SK-N-SH (cell line): ENCODE data around the gene ACSS2. TPM values are rescaled to one million over a fixed set of nuclear protein-coding genes. Genes with fewer than 3 reads are reported as not detected.

Experiments
- CTCF ChIA-PET: fragments of 300-600, 350-600 bp; formaldehyde crosslinking; extraction: SDS; loops from one replicate; lab custom pipeline; 2021; lab: Yijun Ruan, JAX
- POLR2A ChIA-PET: fragments of 350-600 bp; sonication (Branson Sonifier 250); formaldehyde crosslinking; extraction: SDS; loops from one replicate; lab custom pipeline; 2020; ENCODE audit warnings: antibody characterized with exemption, inconsistent platforms; lab: Yijun Ruan, JAX
- DNase-seq: peaks from one replicate; pipeline ENCODE4 v3.0.0; 2012
- H2AFZ ChIP-seq: fragments of 200-600 bp; sonication (generic); 2 replicates; pipeline ENCODE4 v1.8.1; 2016; ENCODE audit warnings: antibody characterized with exemption, mild to moderate bottlenecking, low read depth
- H3F3A ChIP-seq: fragments of 200-600 bp; sonication (generic); replicated peaks from 2 replicates; pipeline ENCODE3; 2016; ENCODE audit warnings: antibody characterized with exemption, mild to moderate bottlenecking; ENCODE audit not compliant: insufficient read depth
- H3K27ac ChIP-seq, 2 experiments: fragments of 200-500 bp in 1 of 2; fragments of 200-600 bp in 1 of 2; sonication (Bioruptor generic) in 1 of 2; sonication (generic), shearing (Covaris generic) in 1 of 2; 2 replicates each; pipeline versions ENCODE4 v1.5.1 to v1.6.1; 2014 to 2016; ENCODE audit warnings: low read depth in 2 of 2, inconsistent platforms in 1 of 2, low read length in 1 of 2, mild to moderate bottlenecking in 1 of 2, mixed read lengths in 1 of 2
- H3K27me3 ChIP-seq: fragments of 200-600 bp; sonication (generic), shearing (Covaris generic); 2 replicates; pipeline ENCODE4 v1.6.1; 2016; ENCODE audit warnings: mixed run types; ENCODE audit not compliant: insufficient read depth
- H3K36me3 ChIP-seq, 2 experiments: fragments of 200-500 bp in 1 of 2; fragments of 200-600 bp in 1 of 2; sonication (Bioruptor generic) in 1 of 2; sonication (generic) in 1 of 2; replicated peaks in 1 of 2; 2 replicates each; pipeline versions ENCODE3 to v1.5.1; 2014 to 2016; ENCODE audit warnings: low read length in 1 of 2, mild to moderate bottlenecking in 1 of 2; ENCODE audit not compliant: insufficient read depth in 2 of 2, control insufficient read depth in 1 of 2
- H3K4me1 ChIP-seq, 2 experiments: fragments of 200-500 bp in 1 of 2; fragments of 200-600 bp in 1 of 2; sonication (Bioruptor generic) in 1 of 2; sonication (generic), shearing (Covaris generic) in 1 of 2; 2 replicates each; pipeline versions ENCODE4 v1.5.1 to v1.6.1; 2014 to 2016; ENCODE audit warnings: low read depth in 1 of 2, low read length in 1 of 2, mixed run types in 1 of 2; ENCODE audit not compliant: insufficient read depth in 2 of 2, control insufficient read depth in 1 of 2
- H3K4me2 ChIP-seq: fragments of 200-600 bp; sonication (generic), shearing (Covaris generic); 2 replicates; pipeline ENCODE4 v1.6.1; 2017; ENCODE audit warnings: mixed run types
- H3K4me3 ChIP-seq, 2 experiments: fragments of 200-500 bp in 1 of 2; fragments of 200-600 bp in 1 of 2; sonication (Bioruptor generic) in 1 of 2; sonication (generic), shearing (Covaris generic) in 1 of 2; 2 replicates each; pipeline versions ENCODE4 v1.5.1 to v1.8.1; 2014 to 2016; ENCODE audit warnings: low read depth in 2 of 2, inconsistent platforms in 1 of 2, low read length in 1 of 2, mild to moderate bottlenecking in 1 of 2, mixed read lengths in 1 of 2, moderate library complexity in 1 of 2
- H3K79me2 ChIP-seq: fragments of 200-600 bp; sonication (generic); 2 replicates; pipeline ENCODE4 v1.8.1; 2017; ENCODE audit warnings: mild to moderate bottlenecking; ENCODE audit not compliant: insufficient read depth
- H3K9ac ChIP-seq: fragments of 200-600 bp; sonication (generic); 2 replicates; pipeline ENCODE4 v1.6.1; 2017; ENCODE audit warnings: mixed run types
- H3K9me2 ChIP-seq: fragments of 200-600 bp; sonication (generic); 2 replicates; pipeline ENCODE4 v1.6.1; 2017; ENCODE audit warnings: mixed run types
- H3K9me3 ChIP-seq: fragments of 200-600 bp; sonication (generic); 2 replicates; pipeline ENCODE4 v1.6.1; 2017; ENCODE audit warnings: mixed run types, mild to moderate bottlenecking, moderate library complexity
- H4K20me1 ChIP-seq: fragments of 200-600 bp; sonication (generic); 2 replicates; pipeline ENCODE4 v1.6.1; 2017; ENCODE audit warnings: mild to moderate bottlenecking, mixed run types; ENCODE audit not compliant: insufficient read depth
- CTCF ChIP-seq: fragments of 200-600 bp; sonication (generic); IDR thresholded peaks from 2 replicates; pipeline ENCODE4 v1.6.1; 2017; ENCODE audit warnings: antibody characterized with exemption, mild to moderate bottlenecking, moderate library complexity
- ELF1 ChIP-seq: IDR thresholded peaks from 2 replicates; pipeline ENCODE4 v1.4.0; 2012
- EZH2phosphoT487 ChIP-seq: fragments of 200-600 bp; sonication (generic); IDR thresholded peaks from 2 replicates; pipeline ENCODE4 v1.6.1; 2017; ENCODE audit warnings: low read depth, mixed run types, mild to moderate bottlenecking, antibody characterized with exemption, moderate library complexity, borderline replicate concordance
- FOSL2 ChIP-seq: IDR thresholded peaks from 2 replicates; pipeline ENCODE4 v1.4.0; 2012; ENCODE audit warnings: low read depth, mild to moderate bottlenecking, moderate library complexity, borderline replicate concordance
- FOXJ3 ChIP-seq: sonication (generic); formaldehyde crosslinking; IDR thresholded peaks from 2 replicates; pipeline ENCODE4 v1.5.1; 2020; ENCODE audit warnings: mild to moderate bottlenecking, missing genetic modification reagents
- FOXM1 ChIP-seq: IDR thresholded peaks from 2 replicates; pipeline ENCODE4 v1.4.0; 2012; ENCODE audit warnings: low read depth, mild to moderate bottlenecking
- JUND ChIP-seq: IDR thresholded peaks from 2 replicates; pipeline ENCODE4 v1.4.0; 2012
- MAX ChIP-seq: IDR thresholded peaks from 2 replicates; pipeline ENCODE4 v1.4.0; 2012; ENCODE audit warnings: low read depth
- MEF2A ChIP-seq: IDR thresholded peaks from 2 replicates; pipeline ENCODE4 v1.4.0; 2012; ENCODE audit warnings: low read depth, borderline replicate concordance
- NFIC ChIP-seq: IDR thresholded peaks from 2 replicates; pipeline ENCODE4 v1.4.0; 2012; ENCODE audit warnings: borderline replicate concordance
- RCOR1 ChIP-seq: fragments of 150-350 bp; IDR thresholded peaks from 2 replicates; pipeline ENCODE4 v1.6.1; 2017; ENCODE audit warnings: antibody characterized with exemption, low read length
- SIN3A ChIP-seq: IDR thresholded peaks from 2 replicates; pipeline ENCODE4 v1.6.1; 2012; ENCODE audit warnings: low read depth, mild to moderate bottlenecking, low read length, moderate library complexity, borderline replicate concordance
- SMC3 ChIP-seq: IDR thresholded peaks from 2 replicates; pipeline ENCODE4 v1.6.1; 2012; ENCODE audit warnings: low read depth, low read length, improper control_type of control experiment
- TAF1 ChIP-seq: IDR thresholded peaks from 2 replicates; pipeline ENCODE4 v1.6.1; 2012; ENCODE audit warnings: low read depth, mild to moderate bottlenecking, low read length, moderate library complexity, borderline replicate concordance
- TCF12 ChIP-seq: IDR thresholded peaks from 2 replicates; pipeline ENCODE4 v1.4.0; 2012
- TEAD4 ChIP-seq: IDR thresholded peaks from 2 replicates; pipeline ENCODE4 v1.4.0; 2012; ENCODE audit warnings: mild to moderate bottlenecking, borderline replicate concordance; ENCODE audit not compliant: insufficient read depth
- USF1 ChIP-seq: IDR thresholded peaks from 2 replicates; pipeline ENCODE4 v1.4.0; 2012; ENCODE audit warnings: low read depth, borderline replicate concordance
- USF2 ChIP-seq: fragments of 150-350 bp; IDR thresholded peaks from 2 replicates; pipeline ENCODE4 v1.6.1; 2017; ENCODE audit warnings: antibody characterized with exemption, low read length, low read depth, borderline replicate concordance
- YY1 ChIP-seq: IDR thresholded peaks from 2 replicates; pipeline ENCODE4 v1.4.0; 2012; ENCODE audit warnings: low read depth, mild to moderate bottlenecking
- ZBTB33 ChIP-seq: IDR thresholded peaks from 2 replicates; pipeline ENCODE4 v1.4.0; 2012; ENCODE audit warnings: low read depth, borderline replicate concordance
- WGBS: methylation state at CpG from one replicate; pipeline ENCODE4 v1.1.6; 2017; ENCODE audit warnings: low lambda C conversion rate; 5-methylcytosine and 5-hydroxymethylcytosine counted together
- polyA plus RNA-seq, 3 experiments: library from polyadenylated mRNA; depleted of rRNA; stranded (reverse); fragments of >200 nt; gene quantifications; 2 replicates each; pipeline ENCODE4 v1.2.3, GENCODE V29; 2012

The ACSS2 gene
- polyA plus RNA-seq, 1 of the 3 experiments (the other 2 are of a cell fraction), result 25.5 TPM

GRCh38 chr20:34907616-34908469, 31.4 kb downstream of the ACSS2 start (continued):
- TF ChIP-seq CTCF (no peak), NFIC (peak; percentile 98), JUND (peak; percentile 81), USF2 (no peak), SIN3A (no peak), EZH2phosphoT487 (no peak), MAX (no peak), RCOR1 (peak; percentile 87), YY1 (no peak), FOXJ3 (CRISPR knock-in tag) (no peak), ELF1 (no peak), TCF12 (peak; percentile 84)

GRCh38 chr20:34915131-34915530, 38.7 kb downstream of the ACSS2 start:
- H3K4me2 ChIP-seq, result no peak overlapping the region
- H3K9me2 ChIP-seq, result no peaks in the 10 kb centered on the region
- H2AFZ ChIP-seq, result no peak overlapping the region
- peaks cover 4% of the 10 kb centered on the region; the same call in 1 of the 2 replicates for H3K79me2 ChIP-seq
- H3F3A ChIP-seq, result no peaks in the 10 kb centered on the region
- no peaks in the 10 kb centered on the region for H3K9me3 ChIP-seq
- peak; percentile 24 for DNase-seq
- no peaks in the 10 kb centered on the region for H3K27me3 ChIP-seq
- H3K9ac ChIP-seq, result no peak overlapping the region
- H3K4me1 ChIP-seq, result peaks cover 0 to 3% of the 10 kb centered on the region in 2 experiments; a peak in 1 of 4 replicates
- H4K20me1 ChIP-seq, result no peaks in the 10 kb centered on the region
- ChIA-PET POLR2A (interaction anchor here (0.8 kb wide), 1 partner anchor 12 kb away, joined by 3 read pairs; no protein-coding TSS in a partner anchor), CTCF (interaction anchor here (1.5 kb wide), 1 partner anchor 42 kb away, joined by 3 read pairs; no protein-coding TSS in a partner anchor)
- 86% methylated on average over 4 of the region's 4 CpGs for WGBS
- no peak overlapping the region for H3K27ac ChIP-seq
- H3K4me3 ChIP-seq, result no peak overlapping the region
- H3K36me3 ChIP-seq, result no peaks in the 10 kb centered on the region
- TF ChIP-seq FOXJ3 (CRISPR knock-in tag) (no peak), MEF2A (no peak), FOSL2 (no peak), SMC3 (no peak), YY1 (no peak), TAF1 (no peak), CTCF (no peak), FOXM1 (no peak), USF1 (no peak), TEAD4 (no peak), USF2 (no peak), EZH2phosphoT487 (no peak), ZBTB33 (no peak)
